ENCODE measurements around the gene RAD18.

GRCh38 chr3:8895829-8896228, 67.4 kb downstream of the RAD18 start:
- TF ChIP-seq CTCF (IDR thresholded peaks at IDR 0.05), result no peak
- no peak for TF ChIP-seq POLR2A (IDR thresholded peaks at IDR 0.05)
- no peak for TF ChIP-seq POLR2AphosphoS5 (IDR thresholded peaks at IDR 0.05)
- no peak for TF ChIP-seq EP300 (IDR thresholded peaks at IDR 0.05; ENCODE audit: low read depth)

Measured in transverse colon (tissue), 4 donors.